ENCODE results near the gene TIRAP. TPM values are rescaled to one million over a fixed set of nuclear protein-coding genes. Genes with fewer than 3 reads are reported as not detected.

The TIRAP gene
- total RNA-seq, 1 donor from 2014 or later = 3.9 TPM

Small RNA genes within 50 kb of the gene (small RNA-seq; reads per million reads assigned to genes)
- gene RN7SL351P (ENCODE audit: low replicate concordance) = not detected

Other genes starting within 250 kb of the TIRAP start
- 71.8 TPM for gene CDON, start 220.2 kb upstream of the TIRAP start, total RNA-seq
- 25.0 TPM for gene RPUSD4, start 71.4 kb upstream of the TIRAP start, total RNA-seq
- gene FAM118B, start 71.3 kb upstream of the TIRAP start, total RNA-seq = 13.0 TPM
- gene SRPRA, start 14.2 kb upstream of the TIRAP start, total RNA-seq = 32.4 TPM
- 15.3 TPM for gene FOXRED1, start 13.9 kb upstream of the TIRAP start, total RNA-seq
- 6.3 TPM for gene DCPS, start 21.0 kb downstream of the TIRAP start, total RNA-seq
- gene ST3GAL4, start 72.6 kb downstream of the TIRAP start, total RNA-seq = 34.3 TPM